Choroid plexus epithelial cell (primary cell): ENCODE data around the gene ABCA3.
A peak's percentile ranks its signal among the peaks of the same experiment; 100 is the strongest.

Experiments used
- DNase-seq: peaks from one replicate; pipeline ENCODE4 v3.0.0-alpha.2; 2010; ENCODE audit warnings: low read depth
- H3K4me3 ChIP-seq: 2 replicates; pipeline ENCODE4 v1.5.1; 2011; ENCODE audit warnings: low read depth, mild to moderate bottlenecking, control low read depth, low read length, moderate library complexity
- CTCF ChIP-seq: conservative IDR thresholded peaks from 2 replicates; pipeline ENCODE4 v1.5.1; 2011; ENCODE audit warnings: low read depth, mild to moderate bottlenecking, control low read depth, inconsistent platforms, low read length, moderate library complexity

The ABCA3 gene

GRCh38 chr16:2350500-2350899 is 10.0 kb upstream of the ABCA3 start:
- DNase-seq = no peak
- no peak overlapping the region for H3K4me3 ChIP-seq
- TF ChIP-seq CTCF = no peak

- DNase-seq = no peak
- no peak for TF ChIP-seq CTCF
- H3K4me3 ChIP-seq = no peak overlapping the region
Measured at GRCh38 chr16:2343211-2343610, 2.7 kb upstream of the ABCA3 start.

- no peak for TF ChIP-seq CTCF
- H3K4me3 ChIP-seq = no peak overlapping the region
- DNase-seq = no peak
Measured at GRCh38 chr16:2341456-2342447, 1.2 kb upstream of the ABCA3 start.

GRCh38 chr16:2339521-2340484 is 725 bp downstream of the ABCA3 start:
- TF ChIP-seq CTCF = no peak
- peak overlapping the region; percentile 48 for H3K4me3 ChIP-seq
- no peak for DNase-seq

GRCh38 chr16:2337431-2338296 is 2.9 kb downstream of the ABCA3 start:
- no peak for DNase-seq
- no peak overlapping the region for H3K4me3 ChIP-seq
- no peak for TF ChIP-seq CTCF

- no peak for TF ChIP-seq CTCF
- DNase-seq = no peak
- no peak overlapping the region for H3K4me3 ChIP-seq
Measured at GRCh38 chr16:2335286-2335895, 5.1 kb downstream of the ABCA3 start.
